GM23338 (cell line): ENCODE data around the gene SLIT1. TPM values are rescaled to one million over a fixed set of nuclear protein-coding genes. Genes with fewer than 3 reads are reported as not detected.

ENCODE experiments used
- ATAC-seq: fragments of 200-7000 bp; cut with Tn5 transposase; 3 replicates; pipeline ENCODE4 v1.9.1; 2020
- DNase-seq: peaks from one replicate; pipeline ENCODE4 v3.0.0-alpha.2; 2015; ENCODE audit warnings: low spot score
- H2AFZ ChIP-seq: fragments of 200-600 bp; sonication (generic); 2 replicates; pipeline ENCODE4 v1.8.0; 2016; ENCODE audit warnings: antibody characterized with exemption, mild to moderate bottlenecking, moderate library complexity
- H3F3A ChIP-seq: fragments of 200-600 bp; sonication (generic); replicated peaks from 2 replicates; pipeline ENCODE4 v1.8.0; 2017; ENCODE audit warnings: antibody characterized with exemption, mixed run types, low read depth
- H3K27ac ChIP-seq: fragments of 200-600 bp; sonication (generic); 2 replicates; pipeline ENCODE4 v1.6.1; 2016; ENCODE audit warnings: low read depth
- H3K27me3 ChIP-seq: fragments of 200-600 bp; sonication (generic); 2 replicates; pipeline ENCODE4 v1.8.0; 2016; ENCODE audit warnings: mild to moderate bottlenecking, mixed run types, moderate library complexity; ENCODE audit not compliant: insufficient read depth
- H3K36me3 ChIP-seq: fragments of 200-600 bp; sonication (generic); 2 replicates; pipeline ENCODE4 v1.8.0; 2016; ENCODE audit warnings: mild to moderate bottlenecking; ENCODE audit not compliant: insufficient read depth
- H3K4me1 ChIP-seq: fragments of 200-600 bp; sonication (generic); 2 replicates; pipeline ENCODE4 v1.8.0; 2016; ENCODE audit warnings: mild to moderate bottlenecking, moderate library complexity; ENCODE audit not compliant: insufficient read depth
- H3K4me2 ChIP-seq: fragments of 200-600 bp; sonication (generic); 2 replicates; pipeline ENCODE4 v1.7.1; 2017; ENCODE audit warnings: mixed run types
- H3K4me3 ChIP-seq: fragments of 200-600 bp; sonication (generic); 2 replicates; pipeline ENCODE4 v1.6.1; 2016; ENCODE audit warnings: mixed run types
- H3K79me2 ChIP-seq: fragments of 200-600 bp; sonication (generic); replicated peaks from 2 replicates; pipeline ENCODE4 v1.8.0; 2017; ENCODE audit warnings: mild to moderate bottlenecking; ENCODE audit not compliant: insufficient read depth
- H3K9me2 ChIP-seq: fragments of 200-600 bp; sonication (generic); 2 replicates; pipeline ENCODE4 v1.8.0; 2017; ENCODE audit not compliant: insufficient read depth
- H4K20me1 ChIP-seq: fragments of 200-600 bp; sonication (generic); replicated peaks from 2 replicates; pipeline ENCODE4 v1.8.0; 2017; ENCODE audit warnings: mild to moderate bottlenecking; ENCODE audit not compliant: insufficient read depth
- H3K27ac Mint-ChIP-seq: 2 replicates; pipeline ENCODE4 v1.8.0; 2020; ENCODE audit warnings: inconsistent platforms, mild to moderate bottlenecking, moderate library complexity, mixed read lengths
- H3K27me3 Mint-ChIP-seq: 3 replicates; pipeline ENCODE4 v1.8.0; 2022; ENCODE audit warnings: low read depth, mild to moderate bottlenecking, moderate library complexity, mixed read lengths, inconsistent platforms; ENCODE audit not compliant: insufficient read depth, poor library complexity
- H3K36me3 Mint-ChIP-seq: 3 replicates; pipeline ENCODE4 v1.8.0; 2021; ENCODE audit warnings: low read depth, mild to moderate bottlenecking, inconsistent platforms, moderate library complexity, mixed read lengths
- H3K4me1 Mint-ChIP-seq: 3 replicates; pipeline ENCODE4 v1.8.0; 2020; ENCODE audit warnings: mild to moderate bottlenecking, inconsistent platforms, mixed read lengths
- H3K4me3 Mint-ChIP-seq: 3 replicates; pipeline ENCODE4 v1.8.0; 2021; ENCODE audit warnings: moderate library complexity, mild to moderate bottlenecking, inconsistent platforms, mixed read lengths
- H3K9me3 Mint-ChIP-seq: 3 replicates; pipeline ENCODE4 v1.8.0; 2020; ENCODE audit warnings: moderate library complexity, mild to moderate bottlenecking, inconsistent platforms, mixed read lengths
- CREB1 ChIP-seq: fragments of 250-450 bp; sonication (Bioruptor Pico); IDR thresholded peaks from 2 replicates; pipeline ENCODE4 v1.5.0; 2020; ENCODE audit warnings: low read depth, mild to moderate bottlenecking, moderate library complexity
- EZH2 ChIP-seq: fragments of 200-600 bp; sonication (generic); IDR thresholded peaks from one replicate; pipeline ENCODE4 v1.8.0; 2017; ENCODE audit warnings: antibody characterized with exemption, mild to moderate bottlenecking, low read depth; ENCODE audit not compliant: unreplicated experiment
- EZH2phosphoT487 ChIP-seq: fragments of 200-600 bp; sonication (generic); IDR thresholded peaks from one replicate; pipeline ENCODE4 v1.8.1; 2018; ENCODE audit warnings: antibody characterized with exemption; ENCODE audit not compliant: unreplicated experiment
- JUNB ChIP-seq: IDR thresholded peaks from one replicate; pipeline ENCODE4 v1.6.1; 2016; ENCODE audit warnings: antibody characterized with exemption; ENCODE audit not compliant: unreplicated experiment
- NANOG ChIP-seq: IDR thresholded peaks from 2 replicates; pipeline ENCODE4 v1.6.1; 2016; ENCODE audit warnings: antibody characterized with exemption, borderline replicate concordance
- STAT1 ChIP-seq: IDR thresholded peaks from one replicate; pipeline ENCODE4 v1.6.1; 2016; ENCODE audit warnings: antibody characterized with exemption; ENCODE audit not compliant: unreplicated experiment
- ZNF114 ChIP-seq: fragments of 250-450 bp; sonication (Bioruptor Pico); IDR thresholded peaks from 2 replicates; pipeline ENCODE4 v1.5.0; 2020; ENCODE audit warnings: mild to moderate bottlenecking, moderate library complexity
- ZNF331 ChIP-seq: fragments of 250-450 bp; sonication (Bioruptor Pico); IDR thresholded peaks from 2 replicates; pipeline ENCODE4 v1.5.0; 2020; ENCODE audit warnings: low read depth, mild to moderate bottlenecking, moderate library complexity
- polyA plus RNA-seq: library from polyadenylated mRNA; unstranded; fragments of >200 nt; fragmentation: Nextera tagmentation; extraction: Ambion mirVana; gene quantifications from 2 replicates; pipeline ENCODE4 v1.2.1, GENCODE V29; 2016
- total RNA-seq: library from RNA; depleted of rRNA; stranded (reverse); fragments of >200 nt; shearing (Covaris generic); gene quantifications from 2 replicates; pipeline ENCODE4 v1.2.3, GENCODE V29; 2014
- TF ChIP-seq, protein P1 (sequence below): IDR thresholded peaks from one replicate; pipeline ENCODE4 v1.6.1; 2018; ENCODE audit warnings: antibody characterized with exemption; ENCODE audit not compliant: unreplicated experiment
- TF ChIP-seq, protein P2 (sequence below): IDR thresholded peaks from 2 replicates; pipeline ENCODE4 v1.6.1; 2016; ENCODE audit warnings: antibody characterized with exemption
- TF ChIP-seq, protein P3 (sequence below), 2 experiments: fragments of 200-600 bp in 1 of 2; sonication (generic) in 1 of 2; conservative IDR thresholded peaks; 2 replicates each; pipeline versions ENCODE4 v1.5.1 to v1.6.1; 2016 to 2017; ENCODE audit warnings: antibody characterized with exemption in 2 of 2, low read depth in 2 of 2, mild to moderate bottlenecking in 2 of 2, moderate library complexity in 1 of 2

SLIT1 gene
- total and polyA plus RNA-seq, 2 experiments from 2014 or later = 0.76 to 1.7 TPM

DNA sequence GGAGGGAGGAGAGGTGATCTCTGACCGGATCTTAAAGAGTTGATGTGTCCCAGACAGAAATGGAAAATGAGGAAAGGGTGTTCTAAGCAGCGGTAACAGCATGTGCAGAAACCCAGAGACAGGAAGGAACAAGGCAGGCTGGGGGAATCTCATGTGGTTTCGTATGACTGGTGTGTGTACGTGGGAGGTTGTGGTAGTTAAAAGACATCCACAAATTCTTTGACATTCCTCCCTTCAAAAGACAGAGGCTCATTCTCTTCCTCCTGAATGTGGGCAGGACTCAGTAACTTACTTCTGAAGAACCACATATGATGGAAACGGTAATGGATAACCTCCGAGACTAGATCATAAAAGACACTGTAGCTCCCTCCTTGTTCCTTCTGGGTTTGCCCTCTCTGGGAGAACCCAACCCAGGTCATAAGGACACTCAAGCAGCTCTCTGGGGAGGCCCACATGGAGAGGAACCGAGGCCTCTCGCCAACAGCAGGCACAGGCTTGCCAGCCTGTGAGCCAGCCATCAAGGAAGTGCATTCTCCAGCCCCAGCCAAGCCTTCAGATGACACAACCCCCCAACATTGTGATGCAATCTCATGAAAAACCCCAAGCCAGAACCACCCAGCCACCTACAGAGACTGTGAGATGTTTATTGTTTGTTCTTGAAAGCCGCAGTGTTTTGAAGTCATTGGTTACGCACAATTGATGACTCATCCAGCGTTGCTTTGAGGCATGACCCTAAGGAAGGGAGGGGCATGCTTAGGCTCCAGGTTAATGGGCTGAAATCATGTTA, 116.0 kb downstream of the SLIT1 start (continued):
- TF ChIP-seq JUNB (no peak), NANOG (no peak)
- TF ChIP-seq, protein P1, sequence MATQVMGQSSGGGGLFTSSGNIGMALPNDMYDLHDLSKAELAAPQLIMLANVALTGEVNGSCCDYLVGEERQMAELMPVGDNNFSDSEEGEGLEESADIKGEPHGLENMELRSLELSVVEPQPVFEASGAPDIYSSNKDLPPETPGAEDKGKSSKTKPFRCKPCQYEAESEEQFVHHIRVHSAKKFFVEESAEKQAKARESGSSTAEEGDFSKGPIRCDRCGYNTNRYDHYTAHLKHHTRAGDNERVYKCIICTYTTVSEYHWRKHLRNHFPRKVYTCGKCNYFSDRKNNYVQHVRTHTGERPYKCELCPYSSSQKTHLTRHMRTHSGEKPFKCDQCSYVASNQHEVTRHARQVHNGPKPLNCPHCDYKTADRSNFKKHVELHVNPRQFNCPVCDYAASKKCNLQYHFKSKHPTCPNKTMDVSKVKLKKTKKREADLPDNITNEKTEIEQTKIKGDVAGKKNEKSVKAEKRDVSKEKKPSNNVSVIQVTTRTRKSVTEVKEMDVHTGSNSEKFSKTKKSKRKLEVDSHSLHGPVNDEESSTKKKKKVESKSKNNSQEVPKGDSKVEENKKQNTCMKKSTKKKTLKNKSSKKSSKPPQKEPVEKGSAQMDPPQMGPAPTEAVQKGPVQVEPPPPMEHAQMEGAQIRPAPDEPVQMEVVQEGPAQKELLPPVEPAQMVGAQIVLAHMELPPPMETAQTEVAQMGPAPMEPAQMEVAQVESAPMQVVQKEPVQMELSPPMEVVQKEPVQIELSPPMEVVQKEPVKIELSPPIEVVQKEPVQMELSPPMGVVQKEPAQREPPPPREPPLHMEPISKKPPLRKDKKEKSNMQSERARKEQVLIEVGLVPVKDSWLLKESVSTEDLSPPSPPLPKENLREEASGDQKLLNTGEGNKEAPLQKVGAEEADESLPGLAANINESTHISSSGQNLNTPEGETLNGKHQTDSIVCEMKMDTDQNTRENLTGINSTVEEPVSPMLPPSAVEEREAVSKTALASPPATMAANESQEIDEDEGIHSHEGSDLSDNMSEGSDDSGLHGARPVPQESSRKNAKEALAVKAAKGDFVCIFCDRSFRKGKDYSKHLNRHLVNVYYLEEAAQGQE = no peak

DNA sequence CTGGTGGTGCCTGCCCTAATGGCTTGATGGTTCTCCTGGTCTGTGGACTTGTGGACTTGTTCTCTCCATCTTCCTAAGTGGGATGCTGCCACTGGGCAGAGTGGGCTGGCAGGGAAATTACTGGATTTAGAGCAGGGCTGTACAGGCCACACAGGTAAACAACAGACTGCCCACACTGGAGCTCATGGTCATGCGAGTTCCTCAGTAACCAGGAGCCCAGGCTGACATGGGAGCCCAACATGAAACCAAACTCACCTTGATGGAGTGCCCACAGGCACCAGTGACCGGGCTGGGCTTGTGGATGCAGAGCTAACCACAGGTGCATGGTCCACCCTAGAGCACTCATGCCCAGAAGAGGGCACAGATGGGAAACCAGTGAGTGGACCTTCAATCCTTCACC, 116.7 kb downstream of the SLIT1 start:
- DNase-seq (no peak), ATAC-seq (no peak)
- Histone ChIP-seq H3K4me1 (peaks cover 6% of the 10 kb centered on the region; the same call in 1 of the 2 replicates), H3K27ac (no peak overlapping the region), H3F3A (no peaks in the 10 kb centered on the region), H3K36me3 (no peaks in the 10 kb centered on the region), H3K4me3 (no peak overlapping the region), H3K9me2 (no peaks in the 10 kb centered on the region), H3K79me2 (no peaks in the 10 kb centered on the region), H4K20me1 (no peaks in the 10 kb centered on the region), H3K4me2 (no peak overlapping the region), H2AFZ (no peak overlapping the region), H3K27me3 (no peaks in the 10 kb centered on the region)
- H3K9me3 Mint-ChIP-seq = peaks cover 7% of the 10 kb centered on the region
- H3K36me3 Mint-ChIP-seq = no peaks in the 10 kb centered on the region
- no peak overlapping the region for H3K4me3 Mint-ChIP-seq
- H3K27me3 Mint-ChIP-seq = peaks cover 10% of the 10 kb centered on the region
- TF ChIP-seq CREB1 (CRISPR knock-in tag) (no peak), JUNB (no peak), EZH2phosphoT487 (no peak), NANOG (no peak), STAT1 (no peak), ZNF331 (CRISPR knock-in tag) (no peak), EZH2 (no peak), ZNF114 (CRISPR knock-in tag) (no peak)
- TF ChIP-seq, protein P1 = no peak
- TF ChIP-seq, protein P2, sequence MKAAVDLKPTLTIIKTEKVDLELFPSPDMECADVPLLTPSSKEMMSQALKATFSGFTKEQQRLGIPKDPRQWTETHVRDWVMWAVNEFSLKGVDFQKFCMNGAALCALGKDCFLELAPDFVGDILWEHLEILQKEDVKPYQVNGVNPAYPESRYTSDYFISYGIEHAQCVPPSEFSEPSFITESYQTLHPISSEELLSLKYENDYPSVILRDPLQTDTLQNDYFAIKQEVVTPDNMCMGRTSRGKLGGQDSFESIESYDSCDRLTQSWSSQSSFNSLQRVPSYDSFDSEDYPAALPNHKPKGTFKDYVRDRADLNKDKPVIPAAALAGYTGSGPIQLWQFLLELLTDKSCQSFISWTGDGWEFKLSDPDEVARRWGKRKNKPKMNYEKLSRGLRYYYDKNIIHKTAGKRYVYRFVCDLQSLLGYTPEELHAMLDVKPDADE = no peak
- TF ChIP-seq, protein P3, sequence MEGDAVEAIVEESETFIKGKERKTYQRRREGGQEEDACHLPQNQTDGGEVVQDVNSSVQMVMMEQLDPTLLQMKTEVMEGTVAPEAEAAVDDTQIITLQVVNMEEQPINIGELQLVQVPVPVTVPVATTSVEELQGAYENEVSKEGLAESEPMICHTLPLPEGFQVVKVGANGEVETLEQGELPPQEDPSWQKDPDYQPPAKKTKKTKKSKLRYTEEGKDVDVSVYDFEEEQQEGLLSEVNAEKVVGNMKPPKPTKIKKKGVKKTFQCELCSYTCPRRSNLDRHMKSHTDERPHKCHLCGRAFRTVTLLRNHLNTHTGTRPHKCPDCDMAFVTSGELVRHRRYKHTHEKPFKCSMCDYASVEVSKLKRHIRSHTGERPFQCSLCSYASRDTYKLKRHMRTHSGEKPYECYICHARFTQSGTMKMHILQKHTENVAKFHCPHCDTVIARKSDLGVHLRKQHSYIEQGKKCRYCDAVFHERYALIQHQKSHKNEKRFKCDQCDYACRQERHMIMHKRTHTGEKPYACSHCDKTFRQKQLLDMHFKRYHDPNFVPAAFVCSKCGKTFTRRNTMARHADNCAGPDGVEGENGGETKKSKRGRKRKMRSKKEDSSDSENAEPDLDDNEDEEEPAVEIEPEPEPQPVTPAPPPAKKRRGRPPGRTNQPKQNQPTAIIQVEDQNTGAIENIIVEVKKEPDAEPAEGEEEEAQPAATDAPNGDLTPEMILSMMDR (conservative IDR thresholded peaks at IDR 0.05; ENCODE audit: low read depth in 2 of 2) = no peak
- H3K4me1 Mint-ChIP-seq = peaks cover 22% of the 10 kb centered on the region
- no peak overlapping the region for H3K27ac Mint-ChIP-seq
